Measurements from ENCODE around the gene NR4A3.

Gene NR4A3

GRCh38 chr9:99911600-99911999, 89.9 kb downstream of the NR4A3 start:
- DNase-seq (ENCODE audit: low spot score in 2 of 2) (no peak), ATAC-seq (no peak)
- peaks cover 22% of the 10 kb centered on the region for H3K4me1 Mint-ChIP-seq
- no peaks in the 10 kb centered on the region for H3K9me3 Mint-ChIP-seq
- no peak overlapping the region for H3K27ac Mint-ChIP-seq
- H3K4me3 Mint-ChIP-seq: no peak overlapping the region
- H3K36me3 Mint-ChIP-seq: peaks cover 23% of the 10 kb centered on the region

All from stimulated activated effector memory CD8-positive, alpha-beta T cell treated with anti-CD3 and anti-CD28 coated beads, Interleukin-12 subunit alpha, Interleukin-12 subunit beta, amount 100 ng/mL, for 72 hours (primary cell).